ENCODE results near the gene KIAA0232.

Gene KIAA0232

DNA sequence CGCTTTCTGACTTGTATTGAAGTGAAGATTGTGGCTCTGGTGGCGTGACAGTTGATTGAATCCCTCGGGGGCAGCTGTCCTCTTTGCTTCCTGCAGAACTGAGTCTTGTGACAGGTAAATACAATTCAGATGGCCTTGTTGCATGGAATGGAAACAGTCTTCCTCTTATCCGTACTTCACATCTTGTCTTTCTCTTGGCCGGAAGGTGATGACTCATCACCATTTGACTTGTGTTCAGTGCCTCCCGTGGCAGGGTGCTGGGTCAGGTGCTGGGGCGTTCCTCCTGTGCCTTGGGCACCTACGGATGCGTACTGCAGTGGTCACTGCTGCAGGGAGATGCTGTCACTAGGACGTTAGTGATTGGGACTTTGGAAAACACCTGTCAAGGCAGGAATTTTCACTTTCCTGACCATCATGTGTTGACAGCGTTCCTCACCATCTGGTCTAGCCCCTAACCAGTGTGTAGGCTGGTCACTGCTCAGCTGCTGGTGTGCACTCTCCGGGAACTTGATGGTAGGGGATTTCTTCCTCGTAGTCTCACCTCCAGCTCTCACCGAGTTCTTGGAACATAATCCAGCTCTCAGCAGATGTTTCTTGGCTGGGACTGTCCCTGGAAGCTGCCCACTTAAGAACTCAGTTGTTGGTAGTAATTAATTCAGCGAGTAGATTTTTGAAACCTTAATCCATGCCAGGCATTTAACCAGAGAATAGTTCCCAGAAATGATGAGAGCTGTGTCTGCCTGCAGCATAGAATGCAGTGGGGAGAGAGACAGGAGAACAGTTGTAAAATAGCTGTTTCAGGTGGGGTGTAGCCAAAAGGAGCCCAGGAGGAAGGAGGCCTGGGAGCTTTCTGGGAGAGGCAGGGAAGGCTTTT lies 134.3 kb downstream of the KIAA0232 start:
- DNase-seq (ENCODE audit: low read depth) = no peak

DNA sequence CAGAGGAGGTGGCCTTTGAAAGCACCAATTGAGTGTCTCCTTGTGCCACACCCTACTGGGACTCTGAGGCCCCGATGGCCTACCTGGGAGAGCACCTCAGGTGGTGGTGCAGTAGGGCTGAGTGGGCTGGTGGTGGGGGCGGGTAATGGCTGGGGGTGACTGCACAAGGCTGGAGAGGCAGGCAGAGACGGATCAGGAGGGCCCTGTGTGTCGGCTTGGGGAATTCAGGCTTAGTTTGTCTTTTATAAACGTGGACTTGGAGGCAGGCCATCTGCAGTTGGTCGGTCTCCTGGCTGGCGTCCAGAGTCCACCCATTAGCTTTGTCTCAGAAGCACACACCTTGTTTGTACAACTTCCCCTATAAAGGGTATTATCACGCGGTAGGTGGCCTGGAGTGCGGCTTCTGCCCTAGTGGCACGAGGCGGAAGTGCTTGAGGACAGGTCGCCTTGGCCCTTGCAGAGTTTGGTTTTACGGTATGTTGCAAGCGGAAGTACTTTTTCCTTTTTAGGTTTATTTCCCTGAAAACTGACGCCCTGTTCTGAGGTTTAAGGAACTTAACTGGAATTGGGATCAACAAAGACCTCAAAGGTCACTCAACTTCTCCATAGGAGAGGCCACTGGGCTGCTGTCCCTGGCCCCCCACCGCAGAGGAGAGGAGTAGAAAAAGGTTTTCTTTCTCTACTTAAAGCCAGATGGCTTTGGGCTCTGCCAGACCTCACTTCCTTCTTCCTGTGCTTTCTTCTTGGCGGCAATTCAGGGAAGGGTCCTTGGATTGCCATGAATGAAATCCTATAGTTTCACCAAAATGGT lies 135.1 kb downstream of the KIAA0232 start:
- DNase-seq (ENCODE audit: low read depth) = no peak

DNA sequence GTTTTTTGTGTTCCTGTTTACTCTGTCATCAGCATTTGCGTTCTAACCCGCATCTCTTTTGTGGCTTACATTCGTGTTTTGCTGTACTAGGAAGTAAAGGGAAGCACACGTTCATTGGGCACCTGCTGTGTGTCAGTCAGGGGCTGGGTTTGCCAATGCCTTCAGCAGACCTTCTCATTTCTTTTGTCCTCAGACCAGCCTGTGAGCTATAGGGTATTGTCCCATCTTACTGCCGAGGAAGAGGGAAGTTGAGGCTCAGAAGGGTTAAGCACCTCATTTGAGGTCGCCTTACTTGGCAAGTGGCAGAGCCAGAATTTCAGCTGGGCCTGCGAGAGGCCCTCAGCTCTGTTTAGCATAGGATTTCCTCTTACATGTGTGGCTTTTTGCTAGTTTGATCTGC lies 135.8 kb downstream of the KIAA0232 start:
- no peak for DNase-seq (ENCODE audit: low read depth)

DNA sequence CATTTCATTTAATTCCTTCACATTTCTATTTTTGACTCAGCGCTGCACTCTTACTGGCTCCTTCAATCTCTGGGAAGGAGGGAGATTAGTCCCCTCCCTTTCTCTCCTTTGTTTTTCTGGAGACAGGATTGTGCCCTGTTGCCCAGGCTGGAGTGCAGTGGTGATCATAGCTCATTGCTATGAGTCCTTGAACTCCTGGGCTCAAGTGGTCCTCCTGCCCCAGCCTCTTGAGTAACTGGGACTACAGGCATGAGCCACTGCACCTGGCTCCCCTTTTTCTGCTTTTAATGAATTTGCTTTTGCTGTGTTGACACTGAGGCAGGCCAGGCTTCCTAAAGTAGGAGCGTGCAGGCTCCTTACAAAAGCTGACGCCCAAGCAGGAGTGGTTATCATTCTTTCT lies 137.6 kb downstream of the KIAA0232 start:
- DNase-seq (ENCODE audit: low read depth) = no peak

DNA sequence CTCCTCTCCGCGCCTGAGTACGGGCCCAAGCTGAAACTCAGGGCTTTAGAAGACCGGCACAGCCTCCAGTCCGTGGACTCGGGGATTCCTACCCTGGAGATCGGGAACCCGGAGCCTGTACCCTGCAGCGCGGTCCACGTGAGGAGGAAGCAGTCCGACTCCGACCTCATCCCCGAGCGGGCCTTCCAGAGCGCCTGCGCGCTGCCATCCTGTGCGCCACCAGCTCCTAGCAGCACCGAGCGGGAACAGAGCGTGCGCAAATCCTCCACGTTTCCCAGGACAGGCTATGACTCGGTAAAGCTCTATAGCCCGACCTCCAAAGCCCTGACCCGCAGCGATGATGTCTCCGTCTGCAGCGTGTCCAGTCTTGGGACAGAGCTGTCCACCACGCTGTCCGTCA lies 141.0 kb downstream of the KIAA0232 start:
- no peak for DNase-seq (ENCODE audit: low read depth)

DNA sequence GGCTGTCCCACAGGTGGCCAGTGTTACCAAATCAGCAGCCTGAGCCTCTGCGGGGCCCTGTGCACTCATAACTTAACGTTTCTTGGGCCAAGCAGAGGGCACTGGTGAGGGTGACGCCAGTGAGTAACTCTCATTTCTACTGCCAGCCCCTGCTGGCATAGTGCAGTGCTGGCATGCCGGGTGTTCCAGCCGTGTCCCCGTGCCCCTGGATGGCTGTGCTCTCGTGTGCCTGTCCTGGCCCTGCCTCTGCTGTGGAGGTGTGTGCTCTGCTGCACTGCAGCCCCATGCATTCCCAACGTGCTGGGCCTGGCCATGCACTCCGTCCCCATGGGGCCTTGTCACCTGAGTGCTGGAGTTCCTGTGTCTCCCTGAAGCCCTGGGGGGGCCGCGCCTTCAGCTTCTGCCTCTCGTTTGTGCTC lies 141.8 kb downstream of the KIAA0232 start:
- no peak for DNase-seq (ENCODE audit: low read depth)

DNA sequence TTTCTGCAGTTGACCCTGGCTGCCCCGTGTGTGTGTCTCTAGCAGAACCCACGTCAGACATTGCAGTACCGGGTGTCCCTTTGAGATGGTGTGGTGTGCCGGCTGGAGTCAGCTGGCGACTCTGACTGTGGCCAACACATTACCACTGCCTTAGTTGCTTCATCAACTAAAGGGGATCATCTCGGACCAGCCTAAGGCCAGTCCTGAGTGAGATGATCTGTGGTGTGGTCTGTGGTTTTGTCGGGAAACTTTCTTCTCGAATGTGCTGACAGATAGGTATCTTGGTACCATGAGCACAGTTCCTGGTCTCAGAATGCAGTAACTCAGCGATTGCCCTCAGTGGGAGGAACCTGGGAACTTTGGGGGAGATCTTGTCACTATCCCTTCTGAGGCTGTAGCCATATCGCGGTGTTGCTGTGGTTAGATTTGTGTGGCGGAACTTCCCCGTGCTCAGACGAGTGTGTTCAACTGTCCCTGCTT lies 142.9 kb downstream of the KIAA0232 start:
- peak; percentile 92 for DNase-seq (ENCODE audit: low read depth)

DNA sequence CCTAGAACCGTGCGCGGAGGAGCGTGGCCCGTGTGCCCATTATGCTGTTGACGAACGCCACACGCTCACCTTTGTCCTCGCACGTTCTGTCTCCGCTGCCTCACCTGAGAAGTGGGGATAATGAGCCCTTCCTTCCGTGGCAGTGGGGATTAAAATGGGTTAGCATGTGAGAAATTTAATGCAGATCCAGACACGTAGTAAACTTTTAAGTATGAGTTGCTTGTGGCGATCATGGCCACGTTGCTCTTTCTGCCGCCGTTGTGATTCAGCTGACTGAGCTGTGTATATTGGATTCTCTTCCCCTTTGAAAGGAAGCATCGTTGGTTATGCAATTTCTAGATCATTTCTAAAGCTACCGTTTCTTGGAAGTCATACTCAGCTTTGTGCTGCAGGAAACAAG lies 143.6 kb downstream of the KIAA0232 start:
- no peak for DNase-seq (ENCODE audit: low read depth)

DNA sequence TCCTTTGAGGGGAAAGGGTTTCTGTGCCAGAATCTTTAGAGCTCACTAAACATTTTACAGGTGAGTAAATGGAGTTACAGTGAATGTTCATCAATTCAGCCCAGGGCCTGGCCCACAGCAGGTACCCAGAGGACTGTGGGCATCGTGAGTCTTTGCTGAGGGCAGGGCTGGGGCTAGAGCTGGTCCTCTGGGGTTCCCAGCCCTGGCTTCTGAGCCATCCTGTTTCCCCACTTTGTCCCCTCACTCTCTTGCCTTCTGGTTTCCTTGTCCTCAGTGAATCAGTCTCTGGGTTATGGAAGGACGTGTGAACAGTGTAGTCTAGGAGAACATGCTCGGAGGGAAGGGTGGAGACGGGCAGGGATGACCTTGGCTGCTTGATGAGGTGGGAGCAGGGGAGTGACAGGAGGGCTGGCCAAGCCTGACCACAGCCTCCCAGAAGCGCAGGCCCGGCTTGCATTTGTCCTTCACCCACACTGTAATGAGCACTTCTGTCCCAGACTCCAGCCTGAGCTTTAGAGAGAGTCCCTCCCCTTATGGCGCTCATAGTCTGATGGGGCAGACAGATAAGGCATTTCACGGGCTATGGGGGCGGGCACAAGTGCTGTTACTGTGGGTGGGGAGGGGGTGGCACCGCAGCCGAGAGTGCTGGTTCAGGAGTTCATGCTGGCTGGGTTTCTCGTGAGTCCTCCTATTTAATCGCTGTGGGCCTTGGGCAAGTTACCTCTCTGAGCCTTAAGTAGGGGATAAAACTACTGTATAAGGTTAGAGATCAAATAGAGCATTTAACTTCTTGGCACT lies 144.4 kb downstream of the KIAA0232 start:
- DNase-seq (ENCODE audit: low read depth) = no peak

DNA sequence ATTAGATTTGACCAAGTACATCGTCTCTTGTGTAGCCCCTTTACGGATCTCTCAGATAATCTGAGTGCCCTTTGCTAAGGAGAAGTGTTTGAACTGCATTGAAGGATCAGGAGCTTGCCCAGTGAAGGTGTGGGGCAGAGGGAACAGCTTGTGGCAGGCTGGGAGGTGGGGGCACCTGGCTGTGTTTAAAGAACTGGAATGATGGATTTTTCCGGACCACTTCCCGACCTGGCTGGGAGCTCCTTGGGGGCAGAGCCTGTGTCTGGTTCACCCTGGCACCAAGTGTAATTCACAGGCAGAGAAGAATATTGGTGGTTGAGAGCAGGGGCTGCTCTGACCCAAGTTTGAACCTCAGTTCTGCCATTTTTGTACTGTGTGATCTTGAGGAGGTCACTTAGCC lies 145.6 kb downstream of the KIAA0232 start:
- DNase-seq (ENCODE audit: low read depth) = no peak

DNA sequence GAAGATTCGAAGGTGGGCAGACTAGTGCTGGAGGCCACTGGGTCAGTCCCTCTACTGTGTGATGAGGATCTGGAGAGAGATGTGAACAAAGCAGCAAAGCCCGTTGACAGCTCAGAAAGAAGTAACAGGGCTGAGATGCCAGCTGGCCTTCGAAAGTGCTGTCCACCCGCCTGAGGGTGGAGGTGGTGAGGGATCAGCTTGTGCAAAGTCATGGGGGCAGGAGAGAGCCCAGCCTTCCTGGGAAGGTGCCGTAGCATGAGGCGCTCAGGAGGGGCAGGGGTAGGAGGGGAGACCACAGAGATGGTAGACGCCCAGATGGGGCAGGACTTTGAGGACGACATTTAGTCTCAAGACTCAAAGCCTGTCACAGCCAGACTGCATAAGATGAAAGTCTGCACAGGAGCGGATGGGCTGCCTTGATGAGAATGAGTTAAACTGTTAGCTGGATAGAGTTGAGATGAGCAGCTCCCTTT lies 146.8 kb downstream of the KIAA0232 start:
- no peak for DNase-seq (ENCODE audit: low read depth)

DNA sequence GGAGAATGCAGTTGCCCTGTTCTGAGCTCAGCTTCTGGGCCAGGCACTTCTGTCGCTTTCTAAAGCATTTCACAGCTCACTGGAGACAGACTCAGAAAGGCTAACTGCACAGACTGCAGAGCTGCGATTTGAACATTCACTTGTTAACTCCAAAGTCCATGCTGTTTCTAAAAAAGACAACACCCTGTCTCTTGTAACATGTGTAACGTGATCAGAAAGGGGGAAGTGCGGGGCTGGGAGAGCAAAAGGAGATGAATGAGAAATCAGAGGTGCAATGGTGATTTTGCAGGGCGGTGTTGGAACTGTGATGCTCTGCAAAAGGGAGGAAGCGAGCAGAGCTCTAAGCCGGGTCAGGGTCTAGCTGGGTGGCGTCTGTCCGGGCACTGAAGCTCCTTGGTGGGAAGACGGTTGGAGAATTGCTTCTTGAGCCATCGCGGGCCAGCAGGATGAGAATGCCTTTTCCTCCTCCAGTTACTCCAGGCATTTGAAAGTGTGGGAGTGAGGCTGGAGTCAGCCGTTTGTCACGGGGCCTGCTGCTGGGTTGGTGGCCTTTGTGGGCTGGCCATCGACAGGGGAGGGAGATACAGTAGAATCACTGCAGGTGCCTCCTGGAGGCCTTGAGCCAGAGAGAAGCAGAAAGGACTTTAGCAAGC lies 147.4 kb downstream of the KIAA0232 start:
- DNase-seq (ENCODE audit: low read depth) = no peak

DNA sequence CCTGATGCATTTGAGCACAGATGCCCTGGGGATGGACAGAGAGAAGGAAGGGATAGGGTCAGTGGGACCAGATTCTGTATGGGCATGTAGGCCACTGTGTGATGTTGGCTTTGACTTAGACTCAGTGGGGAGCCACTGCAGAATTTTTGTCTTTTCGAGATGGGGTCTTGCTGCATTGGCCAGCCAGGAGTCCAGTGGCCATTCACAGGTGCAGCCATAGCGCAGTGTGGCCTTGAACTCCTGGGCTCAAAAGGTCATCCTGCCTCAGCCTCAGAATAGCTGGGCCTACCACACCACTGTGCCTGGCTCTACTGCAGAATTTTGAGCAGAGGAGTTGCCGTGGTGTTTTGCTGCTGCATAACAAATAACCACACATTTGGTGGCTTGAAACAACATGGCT lies 149.9 kb downstream of the KIAA0232 start:
- DNase-seq (ENCODE audit: low read depth) = no peak

DNA sequence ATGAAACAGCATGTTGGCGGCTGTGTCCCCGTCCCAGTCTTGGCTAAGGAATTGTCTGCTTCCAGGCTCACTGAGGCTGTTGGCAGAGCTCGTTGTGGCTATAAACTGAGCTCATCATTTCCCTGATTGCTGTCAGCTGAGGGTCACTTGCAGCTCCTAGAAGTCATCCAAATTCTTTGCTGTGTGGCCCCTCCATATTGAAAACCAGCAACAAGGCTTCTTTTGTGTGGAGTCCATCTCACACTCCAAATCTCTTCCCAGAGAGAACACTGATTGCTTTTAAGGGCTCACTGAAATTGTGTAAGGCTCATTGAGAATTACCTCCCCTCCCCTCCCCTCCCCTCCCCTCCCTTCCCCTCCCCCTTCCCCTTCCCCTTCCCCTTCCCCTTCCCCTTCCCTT lies 150.4 kb downstream of the KIAA0232 start:
- DNase-seq (ENCODE audit: low read depth) = no peak
